Type B pancreatic cell (in vitro differentiated cells): ENCODE data around the gene TPM1. TPM values are rescaled to one million over a fixed set of nuclear protein-coding genes. Genes with fewer than 3 reads are reported as not detected.
A peak's percentile ranks its signal among the peaks of the same experiment; 100 is the strongest.

Experiments
- DNase-seq: peaks from one replicate; pipeline ENCODE4 v3.0.0; 2021; ENCODE audit warnings: mixed read lengths; ENCODE audit not compliant: unreplicated experiment; ENCODE audit errors: extremely low spot score
- H3K27ac Mint-ChIP-seq: 2 replicates; pipeline ENCODE4 v1.8.0; 2021; ENCODE audit warnings: mild to moderate bottlenecking, mixed read lengths
- H3K27me3 Mint-ChIP-seq: 2 replicates; pipeline ENCODE4 v1.8.0; 2021; ENCODE audit warnings: mixed read lengths
- H3K36me3 Mint-ChIP-seq: 2 replicates; pipeline ENCODE4 v1.8.0; 2021; ENCODE audit warnings: mixed read lengths
- H3K4me1 Mint-ChIP-seq: one replicate; pipeline ENCODE4 v1.8.0; 2021; ENCODE audit warnings: mixed read lengths; ENCODE audit not compliant: unreplicated experiment
- H3K4me3 Mint-ChIP-seq: 2 replicates; pipeline ENCODE4 v1.8.0; 2021; ENCODE audit warnings: mild to moderate bottlenecking, mixed read lengths
- H3K9me3 Mint-ChIP-seq: 2 replicates; pipeline ENCODE4 v1.8.0; 2021; ENCODE audit warnings: mixed read lengths
- CTCF ChIP-seq: fragments of 200-600 bp; sonication (generic); conservative IDR thresholded peaks from 2 replicates; pipeline ENCODE4 v1.5.0; 2021; ENCODE audit warnings: antibody characterized with exemption, mild to moderate bottlenecking
- total RNA-seq: library from RNA; stranded (reverse); gene quantifications from 2 replicates; pipeline ENCODE4 v1.2.1, GENCODE V29; 2021; ENCODE audit warnings: low replicate concordance

Gene TPM1
- total RNA-seq, 1 donor from 2014 or later, result 447 TPM

DNA sequence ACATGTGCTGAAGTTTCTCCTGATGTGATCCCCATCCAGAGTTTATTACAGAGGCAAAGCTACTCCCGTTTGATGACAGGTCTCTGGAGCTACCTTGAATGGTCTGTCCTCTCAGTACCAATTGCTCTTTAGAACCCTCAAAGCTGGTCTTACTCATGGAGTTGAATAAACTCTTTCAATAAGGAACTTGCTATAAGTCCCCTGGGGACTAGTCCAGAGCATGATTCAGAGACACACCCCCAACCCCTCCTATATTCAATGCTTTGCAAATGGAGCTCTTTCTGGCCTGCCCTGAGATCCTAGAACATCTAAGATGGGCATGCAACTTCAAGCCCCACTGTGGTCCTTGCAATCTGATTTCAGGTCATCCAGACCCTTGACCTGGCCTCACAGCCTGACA, 23.9 kb upstream of the TPM1 start:
- TF ChIP-seq CTCF, result no peak
- Mint-ChIP-seq H3K27ac (no peak overlapping the region), H3K9me3 (peaks cover 10% of the 10 kb centered on the region), H3K27me3 (no peaks in the 10 kb centered on the region), H3K4me1 (peaks cover 41% of the 10 kb centered on the region), H3K4me3 (no peak overlapping the region), H3K36me3 (no peaks in the 10 kb centered on the region)
- no peak for DNase-seq

GRCh38 chr15:63019511-63020109, 22.9 kb upstream of the TPM1 start:
- peak overlapping the region; percentile 59 for H3K4me3 Mint-ChIP-seq
- peaks cover 3% of the 10 kb centered on the region for H3K9me3 Mint-ChIP-seq
- H3K27me3 Mint-ChIP-seq, result no peaks in the 10 kb centered on the region
- peaks cover 32% of the 10 kb centered on the region for H3K4me1 Mint-ChIP-seq
- no peak for DNase-seq
- H3K36me3 Mint-ChIP-seq, result no peaks in the 10 kb centered on the region
- TF ChIP-seq CTCF, result no peak
- H3K27ac Mint-ChIP-seq, result peak overlapping the region; percentile 57

- no peak overlapping the region for H3K4me3 Mint-ChIP-seq
- H3K9me3 Mint-ChIP-seq, result peaks cover 3% of the 10 kb centered on the region
- no peaks in the 10 kb centered on the region for H3K27me3 Mint-ChIP-seq
- DNase-seq, result no peak
- H3K36me3 Mint-ChIP-seq, result no peaks in the 10 kb centered on the region
- TF ChIP-seq CTCF, result no peak
- peak overlapping the region; percentile 57 for H3K27ac Mint-ChIP-seq
- H3K4me1 Mint-ChIP-seq, result peaks cover 30% of the 10 kb centered on the region
Measured at GRCh38 chr15:63020128-63020527, 22.4 kb upstream of the TPM1 start.

- Mint-ChIP-seq H3K4me3 (no peak overlapping the region), H3K4me1 (peaks cover 22% of the 10 kb centered on the region), H3K36me3 (no peaks in the 10 kb centered on the region), H3K27ac (no peak overlapping the region), H3K27me3 (no peaks in the 10 kb centered on the region), H3K9me3 (peaks cover 3% of the 10 kb centered on the region)
- TF ChIP-seq CTCF, result no peak
- no peak for DNase-seq
Measured at GRCh38 chr15:63020759-63021430, 21.7 kb upstream of the TPM1 start.

- H3K4me3 Mint-ChIP-seq, result no peak overlapping the region
- no peaks in the 10 kb centered on the region for H3K36me3 Mint-ChIP-seq
- no peaks in the 10 kb centered on the region for H3K27me3 Mint-ChIP-seq
- peaks cover 22% of the 10 kb centered on the region for H3K4me1 Mint-ChIP-seq
- no peak for TF ChIP-seq CTCF
- H3K9me3 Mint-ChIP-seq, result peaks cover 7% of the 10 kb centered on the region
- no peak overlapping the region for H3K27ac Mint-ChIP-seq
- no peak for DNase-seq
Measured at GRCh38 chr15:63022181-63022580, 20.4 kb upstream of the TPM1 start.
